Measurements from ENCODE around the gene BTC. TPM values are rescaled to one million over a fixed set of nuclear protein-coding genes. Genes with fewer than 3 reads are reported as not detected.

The BTC gene
- total and polyA plus RNA-seq, 3 donors from 2014 or later, result 0.87 to 1.1 (median 1.0) TPM

GRCh38 chr4:74738464-74739143 lies 55.7 kb downstream of the BTC start:
- no peaks in the 10 kb centered on the region for H3K9me3 ChIP-seq
- no peak overlapping the region for H3K27ac ChIP-seq
- WGBS, 2 donors, result 84 to 87% methylated on average over 3 of the region's 3 CpGs
- TF ChIP-seq POLR2A (IDR thresholded peaks at IDR 0.05), result no peak
- TF ChIP-seq CTCF (IDR thresholded peaks at IDR 0.05), result no peak
- H3K4me1 ChIP-seq, result no peaks in the 10 kb centered on the region
- intact Hi-C loops (cut with DNase I; ENCODE audit: low total_unique reads), result no loop called here
- no peak for DNase-seq
- H3K36me3 ChIP-seq (ENCODE audit: low read depth, missing control alignments), result no peaks in the 10 kb centered on the region
- H3K4me3 ChIP-seq, result no peak overlapping the region
- H3K27me3 ChIP-seq, result no peaks in the 10 kb centered on the region

GRCh38 chr4:74734995-74735394 lies 59.3 kb downstream of the BTC start:
- Histone ChIP-seq H3K4me3 (no peak overlapping the region), H3K36me3 (ENCODE audit: low read depth, missing control alignments) (no peaks in the 10 kb centered on the region), H3K9me3 (no peaks in the 10 kb centered on the region), H3K27ac (no peak overlapping the region), H3K4me1 (no peaks in the 10 kb centered on the region), H3K27me3 (no peaks in the 10 kb centered on the region)
- TF ChIP-seq CTCF (IDR thresholded peaks at IDR 0.05) (no peak), POLR2A (IDR thresholded peaks at IDR 0.05) (no peak)
- WGBS, 2 donors, result 84 to 93% methylated on average over 2 of the region's 2 CpGs
- intact Hi-C loops (cut with DNase I; ENCODE audit: low total_unique reads), result loop anchor here (5.0 kb wide), 1 partner anchor 1778 kb away; no protein-coding TSS in a partner anchor
- no peak for DNase-seq

- WGBS, 2 donors, result 81 to 89% methylated on average over 1 of the region's 1 CpG
- no peaks in the 10 kb centered on the region for H3K9me3 ChIP-seq
- no peak for DNase-seq
- intact Hi-C loops (cut with DNase I; ENCODE audit: low total_unique reads), result loop anchor here (5.0 kb wide), 1 partner anchor 1776 kb away; no protein-coding TSS in a partner anchor
- H3K27me3 ChIP-seq, result no peaks in the 10 kb centered on the region
- no peaks in the 10 kb centered on the region for H3K36me3 ChIP-seq (ENCODE audit: low read depth, missing control alignments)
- TF ChIP-seq CTCF (IDR thresholded peaks at IDR 0.05) (no peak), POLR2A (IDR thresholded peaks at IDR 0.05) (no peak)
- H3K27ac ChIP-seq, result no peak overlapping the region
- no peaks in the 10 kb centered on the region for H3K4me1 ChIP-seq
- no peak overlapping the region for H3K4me3 ChIP-seq
Measured at GRCh38 chr4:74733756-74734155, 60.6 kb downstream of the BTC start.

GRCh38 chr4:74724979-74725378 lies 69.3 kb downstream of the BTC start:
- intact Hi-C loops (cut with DNase I; ENCODE audit: low total_unique reads), result no loop called here

More at GRCh38 chr4:74724979-74725378, 69.3 kb downstream of the BTC start:
- H3K27me3 ChIP-seq, result no peaks in the 10 kb centered on the region
- 62 to 65% methylated on average over 3 of the region's 3 CpGs for WGBS, 2 donors
- H3K36me3 ChIP-seq (ENCODE audit: low read depth, missing control alignments), result no peaks in the 10 kb centered on the region
- H3K27ac ChIP-seq, result no peak overlapping the region
- TF ChIP-seq POLR2A (IDR thresholded peaks at IDR 0.05), result no peak
- TF ChIP-seq CTCF (IDR thresholded peaks at IDR 0.05), result no peak
- no peak for DNase-seq
- H3K9me3 ChIP-seq, result no peaks in the 10 kb centered on the region
- no peak overlapping the region for H3K4me3 ChIP-seq
- no peaks in the 10 kb centered on the region for H3K4me1 ChIP-seq

Measured in testis (tissue), 3 donors.